Measurements from ENCODE around the gene JADE2.

- TF ChIP-seq CBX2 (IDR thresholded peaks at IDR 0.05; ENCODE audit: borderline replicate concordance, low read depth) (no peak), EHF (CRISPR knock-in tag; IDR thresholded peaks at IDR 0.05) (no peak), SREBF2 (IDR thresholded peaks at IDR 0.05) (no peak), NR3C1 (IDR thresholded peaks at IDR 0.05) (no peak)
- TF ChIP-seq, protein P1, sequence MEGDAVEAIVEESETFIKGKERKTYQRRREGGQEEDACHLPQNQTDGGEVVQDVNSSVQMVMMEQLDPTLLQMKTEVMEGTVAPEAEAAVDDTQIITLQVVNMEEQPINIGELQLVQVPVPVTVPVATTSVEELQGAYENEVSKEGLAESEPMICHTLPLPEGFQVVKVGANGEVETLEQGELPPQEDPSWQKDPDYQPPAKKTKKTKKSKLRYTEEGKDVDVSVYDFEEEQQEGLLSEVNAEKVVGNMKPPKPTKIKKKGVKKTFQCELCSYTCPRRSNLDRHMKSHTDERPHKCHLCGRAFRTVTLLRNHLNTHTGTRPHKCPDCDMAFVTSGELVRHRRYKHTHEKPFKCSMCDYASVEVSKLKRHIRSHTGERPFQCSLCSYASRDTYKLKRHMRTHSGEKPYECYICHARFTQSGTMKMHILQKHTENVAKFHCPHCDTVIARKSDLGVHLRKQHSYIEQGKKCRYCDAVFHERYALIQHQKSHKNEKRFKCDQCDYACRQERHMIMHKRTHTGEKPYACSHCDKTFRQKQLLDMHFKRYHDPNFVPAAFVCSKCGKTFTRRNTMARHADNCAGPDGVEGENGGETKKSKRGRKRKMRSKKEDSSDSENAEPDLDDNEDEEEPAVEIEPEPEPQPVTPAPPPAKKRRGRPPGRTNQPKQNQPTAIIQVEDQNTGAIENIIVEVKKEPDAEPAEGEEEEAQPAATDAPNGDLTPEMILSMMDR (IDR thresholded peaks at IDR 0.05) = no peak
These were observed 12.8 kb upstream of the JADE2 start for GRCh38 chr5:134512661-134512999.

All from A549 (cell line).